ENCODE measurements around the gene MAP4K3. TPM values are rescaled to one million over a fixed set of nuclear protein-coding genes. Genes with fewer than 3 reads are reported as not detected.

MAP4K3 gene
- total RNA-seq, 2 experiments from 2014 or later = 12.4 to 17.5 TPM

DNA sequence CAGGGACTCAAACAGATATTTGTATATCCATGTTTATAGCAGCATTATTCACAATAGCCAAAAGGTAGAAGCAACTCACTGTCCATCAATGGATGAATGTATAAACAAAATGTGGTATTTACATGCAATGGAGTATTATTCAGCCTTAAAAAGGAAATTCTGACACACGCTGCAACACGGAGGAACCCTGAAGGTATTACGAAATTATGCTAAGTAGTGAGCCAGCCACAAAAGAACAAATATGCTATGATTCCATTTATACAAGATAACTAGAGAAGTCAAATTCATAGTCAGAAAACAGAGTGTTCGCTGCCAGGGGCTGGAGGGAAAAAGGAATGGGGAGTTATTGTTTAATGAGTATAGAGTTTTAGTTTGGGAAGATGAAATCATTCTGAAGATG lies 132.4 kb downstream of the MAP4K3 start:
- Histone ChIP-seq H3K27ac (ENCODE audit: low read depth, low read length, poor library complexity, severe bottlenecking) (no peak overlapping the region), H4K20me1 (ENCODE audit: insufficient read depth, low read length) (no peaks in the 10 kb centered on the region), H3K9me3 (ENCODE audit: low read length) (no peaks in the 10 kb centered on the region), H3K4me2 (ENCODE audit: low read length) (no peak overlapping the region), H3K36me3 (ENCODE audit: insufficient read depth, low read length) (no peaks in the 10 kb centered on the region), H3K4me1 (ENCODE audit: insufficient read depth, low read length, poor library complexity, severe bottlenecking) (no peaks in the 10 kb centered on the region), H2AFZ (ENCODE audit: low read length) (no peak overlapping the region), H3K79me2 (ENCODE audit: insufficient read depth, low read depth, low read length) (no peaks in the 10 kb centered on the region), H3K9me2 (ENCODE audit: insufficient read depth, low read length) (no peaks in the 10 kb centered on the region), H3K4me3 (ENCODE audit: low read depth, low read length, poor library complexity, severe bottlenecking) (no peak overlapping the region)
- no peak for DNase-seq (ENCODE audit: low spot score)
- no TSS peak for BruUV-seq (replicated peaks)
- ChIA-PET POLR2A (no interaction called here), CTCF (ENCODE audit: unreplicated experiment) (no interaction called here)
- intact Hi-C loops (cut with micrococcal nuclease; ENCODE audit: unreplicated experiment) = no loop called here
- TF ChIP-seq, protein P1, sequence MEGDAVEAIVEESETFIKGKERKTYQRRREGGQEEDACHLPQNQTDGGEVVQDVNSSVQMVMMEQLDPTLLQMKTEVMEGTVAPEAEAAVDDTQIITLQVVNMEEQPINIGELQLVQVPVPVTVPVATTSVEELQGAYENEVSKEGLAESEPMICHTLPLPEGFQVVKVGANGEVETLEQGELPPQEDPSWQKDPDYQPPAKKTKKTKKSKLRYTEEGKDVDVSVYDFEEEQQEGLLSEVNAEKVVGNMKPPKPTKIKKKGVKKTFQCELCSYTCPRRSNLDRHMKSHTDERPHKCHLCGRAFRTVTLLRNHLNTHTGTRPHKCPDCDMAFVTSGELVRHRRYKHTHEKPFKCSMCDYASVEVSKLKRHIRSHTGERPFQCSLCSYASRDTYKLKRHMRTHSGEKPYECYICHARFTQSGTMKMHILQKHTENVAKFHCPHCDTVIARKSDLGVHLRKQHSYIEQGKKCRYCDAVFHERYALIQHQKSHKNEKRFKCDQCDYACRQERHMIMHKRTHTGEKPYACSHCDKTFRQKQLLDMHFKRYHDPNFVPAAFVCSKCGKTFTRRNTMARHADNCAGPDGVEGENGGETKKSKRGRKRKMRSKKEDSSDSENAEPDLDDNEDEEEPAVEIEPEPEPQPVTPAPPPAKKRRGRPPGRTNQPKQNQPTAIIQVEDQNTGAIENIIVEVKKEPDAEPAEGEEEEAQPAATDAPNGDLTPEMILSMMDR (conservative IDR thresholded peaks at IDR 0.05; ENCODE audit: low read length) = no peak
- no peak for TF ChIP-seq EZH2phosphoT487 (IDR thresholded peaks at IDR 0.05; ENCODE audit: borderline replicate concordance, low read depth, low read length)

DNA sequence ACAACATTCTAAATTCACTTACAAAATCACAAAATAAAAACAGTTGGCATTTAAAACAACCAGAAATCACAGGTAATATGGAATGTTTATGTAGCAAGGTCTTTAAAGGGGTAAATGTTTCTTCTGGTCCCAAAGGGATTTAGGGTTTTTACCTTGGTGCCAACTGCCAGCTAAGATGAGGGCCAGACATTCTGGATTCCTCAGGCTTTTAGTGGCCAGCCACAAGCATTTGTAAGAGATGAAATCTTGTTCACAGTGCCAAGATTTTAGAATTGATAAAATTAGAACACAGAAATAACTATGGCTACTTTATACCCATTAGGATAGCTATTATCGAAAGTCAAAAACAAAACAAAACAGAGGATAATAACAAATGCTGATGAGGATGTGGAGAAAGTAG lies 132.9 kb downstream of the MAP4K3 start:
- no peak for TF ChIP-seq EZH2phosphoT487 (IDR thresholded peaks at IDR 0.05; ENCODE audit: borderline replicate concordance, low read depth, low read length)
- TF ChIP-seq, protein P1 (conservative IDR thresholded peaks at IDR 0.05; ENCODE audit: low read length) = no peak
- Histone ChIP-seq H3K9me2 (ENCODE audit: insufficient read depth, low read length) (no peaks in the 10 kb centered on the region), H3K9me3 (ENCODE audit: low read length) (no peaks in the 10 kb centered on the region), H2AFZ (ENCODE audit: low read length) (no peak overlapping the region), H3K4me1 (ENCODE audit: insufficient read depth, low read length, poor library complexity, severe bottlenecking) (no peaks in the 10 kb centered on the region), H3K4me2 (ENCODE audit: low read length) (no peak overlapping the region), H3K4me3 (ENCODE audit: low read depth, low read length, poor library complexity, severe bottlenecking) (no peak overlapping the region), H3K27ac (ENCODE audit: low read depth, low read length, poor library complexity, severe bottlenecking) (no peak overlapping the region), H3K79me2 (ENCODE audit: insufficient read depth, low read depth, low read length) (no peaks in the 10 kb centered on the region), H3K36me3 (ENCODE audit: insufficient read depth, low read length) (no peaks in the 10 kb centered on the region), H4K20me1 (ENCODE audit: insufficient read depth, low read length) (no peaks in the 10 kb centered on the region)
- no TSS peak for BruUV-seq (replicated peaks)
- no peak for DNase-seq (ENCODE audit: low spot score)
- ChIA-PET CTCF (ENCODE audit: unreplicated experiment) (no interaction called here), POLR2A (no interaction called here)
- intact Hi-C loops (cut with micrococcal nuclease; ENCODE audit: unreplicated experiment) = no loop called here

DNA sequence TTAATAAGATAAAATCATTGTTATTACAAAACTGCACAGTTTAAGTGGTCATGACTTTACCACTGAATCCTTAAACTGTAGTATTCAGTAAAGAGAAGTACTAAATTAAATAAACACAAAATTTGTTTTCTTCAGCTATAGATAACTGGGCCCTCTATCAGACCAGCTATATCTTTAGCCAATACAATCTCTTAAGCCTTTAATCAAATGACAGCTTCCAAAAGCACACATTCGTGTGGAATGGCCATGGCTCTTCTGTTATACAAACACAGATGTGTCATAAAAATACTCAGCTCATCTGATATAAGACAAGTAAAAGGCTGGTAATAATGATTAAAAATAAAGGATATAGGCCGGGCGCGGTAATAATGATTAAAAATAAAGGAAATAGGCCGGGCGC lies 135.7 kb downstream of the MAP4K3 start:
- Histone ChIP-seq H4K20me1 (ENCODE audit: insufficient read depth, low read length) (no peaks in the 10 kb centered on the region), H3K4me3 (ENCODE audit: low read depth, low read length, poor library complexity, severe bottlenecking) (no peak overlapping the region), H2AFZ (ENCODE audit: low read length) (no peak overlapping the region), H3K27ac (ENCODE audit: low read depth, low read length, poor library complexity, severe bottlenecking) (no peak overlapping the region), H3K4me2 (ENCODE audit: low read length) (no peak overlapping the region), H3K9me3 (ENCODE audit: low read length) (no peaks in the 10 kb centered on the region), H3K36me3 (ENCODE audit: insufficient read depth, low read length) (no peaks in the 10 kb centered on the region), H3K4me1 (ENCODE audit: insufficient read depth, low read length, poor library complexity, severe bottlenecking) (no peaks in the 10 kb centered on the region), H3K9me2 (ENCODE audit: insufficient read depth, low read length) (no peaks in the 10 kb centered on the region), H3K79me2 (ENCODE audit: insufficient read depth, low read depth, low read length) (no peaks in the 10 kb centered on the region)
- ChIA-PET POLR2A (interaction anchor here (0.6 to 1.1 kb wide), 5 partner anchors 11 to 131 kb away, joined by 3 read pairs; no protein-coding TSS in a partner anchor), CTCF (ENCODE audit: unreplicated experiment) (no interaction called here)
- intact Hi-C loops (cut with micrococcal nuclease; ENCODE audit: unreplicated experiment) = no loop called here
- BruUV-seq (replicated peaks) = no TSS peak
- no peak for DNase-seq (ENCODE audit: low spot score)
- TF ChIP-seq EZH2phosphoT487 (IDR thresholded peaks at IDR 0.05; ENCODE audit: borderline replicate concordance, low read depth, low read length) = no peak
- TF ChIP-seq, protein P1 (conservative IDR thresholded peaks at IDR 0.05; ENCODE audit: low read length) = no peak
